HG03060 (cell line): ENCODE data around the gene KCNIP4.

Experiments
- ATAC-seq: cut with Tn5 transposase; IDR thresholded peaks from one replicate; pipeline ENCODE4 v1.9.1; 2021; ENCODE audit warnings: low read depth, moderate number of reproducible peaks; ENCODE audit not compliant: unreplicated experiment

The KCNIP4 gene

GRCh38 chr4:21856754-21857153 lies 91.8 kb downstream of the KCNIP4 start:
- ATAC-seq = no peak

DNA sequence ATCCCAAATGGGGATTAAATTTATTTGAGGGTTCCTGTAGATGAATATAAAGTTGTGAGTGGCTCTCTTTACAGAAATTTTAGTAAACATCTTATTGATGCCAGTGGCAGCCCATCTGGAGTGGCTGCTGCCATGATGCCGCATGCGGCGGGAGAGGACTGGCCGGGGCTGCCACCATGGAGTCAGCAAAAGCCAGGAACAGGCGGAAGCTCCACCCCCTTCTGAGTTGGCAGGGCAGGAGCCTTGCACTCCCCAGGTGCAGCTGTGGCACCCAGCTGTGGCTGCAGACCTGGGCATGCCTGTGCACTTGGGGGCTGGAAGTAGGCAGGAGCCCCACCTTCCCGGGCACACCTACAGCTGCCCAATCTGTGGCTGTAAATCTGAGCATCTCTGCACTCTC lies 92.3 kb downstream of the KCNIP4 start:
- no peak for ATAC-seq

DNA sequence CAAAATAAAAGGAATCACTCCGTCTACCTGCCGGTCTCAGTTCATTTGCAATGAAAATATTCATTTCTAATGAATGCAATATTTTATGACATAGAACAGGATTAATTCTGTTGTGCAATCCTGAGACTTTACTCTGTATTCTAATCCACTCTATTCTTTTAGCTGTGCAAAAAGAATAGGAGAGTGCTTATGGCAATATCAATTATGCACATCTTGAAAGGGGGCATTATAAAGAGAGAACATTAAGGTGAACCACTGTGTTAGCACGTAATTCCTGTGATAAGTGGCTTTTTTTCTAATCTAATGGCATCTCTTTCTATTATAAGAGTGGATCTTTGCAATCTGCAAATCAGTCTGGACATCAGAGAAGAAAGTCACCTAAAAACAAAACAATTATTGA lies 99.5 kb downstream of the KCNIP4 start:
- no peak for ATAC-seq

- no peak for ATAC-seq
These were observed 100.6 kb downstream of the KCNIP4 start for GRCh38 chr4:21848021-21848420.

- no peak for ATAC-seq
These were observed 102.9 kb downstream of the KCNIP4 start for GRCh38 chr4:21845663-21846062.

- ATAC-seq = no peak
These were observed 112.9 kb downstream of the KCNIP4 start for GRCh38 chr4:21835712-21836111.

DNA sequence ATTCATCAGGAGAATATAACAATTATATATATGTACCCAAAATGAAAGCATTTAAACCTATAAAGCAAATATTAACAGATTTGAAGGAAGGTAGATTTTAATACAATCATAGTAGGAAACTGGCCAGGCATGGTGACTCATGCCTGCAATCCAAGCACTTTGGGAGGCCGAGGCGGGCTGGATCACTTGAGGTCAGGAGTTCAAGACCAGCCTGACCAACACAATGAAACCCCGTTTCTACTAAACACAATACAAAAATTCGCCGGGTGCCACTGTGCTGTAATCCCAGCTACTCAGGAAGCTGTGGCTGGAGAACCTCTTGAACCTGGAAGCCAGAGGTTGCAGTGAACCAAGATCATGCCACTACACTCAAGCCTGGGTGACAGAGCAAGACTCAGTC lies 118.3 kb downstream of the KCNIP4 start:
- ATAC-seq = no peak

DNA sequence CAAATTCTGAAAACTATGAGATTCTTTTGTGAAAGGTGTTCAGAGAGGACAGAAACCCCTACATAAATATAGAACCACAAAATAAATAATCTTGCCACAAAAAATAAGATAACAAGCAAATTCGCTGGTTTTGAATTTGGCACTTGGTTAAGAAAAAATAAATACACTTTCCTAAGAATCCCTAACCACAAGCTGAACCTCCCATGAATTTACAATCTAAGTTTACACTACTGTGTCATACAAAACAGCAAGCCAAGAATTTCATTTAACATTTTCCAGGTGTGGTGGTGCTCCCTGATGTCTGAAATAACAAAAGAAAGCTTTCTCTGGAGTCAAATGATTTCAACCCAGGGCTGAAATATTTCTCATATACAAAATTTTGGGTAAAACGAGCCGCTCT lies 121.0 kb downstream of the KCNIP4 start:
- ATAC-seq = no peak

- no peak for ATAC-seq
These were observed 122.5 kb downstream of the KCNIP4 start for GRCh38 chr4:21826071-21826470.

DNA sequence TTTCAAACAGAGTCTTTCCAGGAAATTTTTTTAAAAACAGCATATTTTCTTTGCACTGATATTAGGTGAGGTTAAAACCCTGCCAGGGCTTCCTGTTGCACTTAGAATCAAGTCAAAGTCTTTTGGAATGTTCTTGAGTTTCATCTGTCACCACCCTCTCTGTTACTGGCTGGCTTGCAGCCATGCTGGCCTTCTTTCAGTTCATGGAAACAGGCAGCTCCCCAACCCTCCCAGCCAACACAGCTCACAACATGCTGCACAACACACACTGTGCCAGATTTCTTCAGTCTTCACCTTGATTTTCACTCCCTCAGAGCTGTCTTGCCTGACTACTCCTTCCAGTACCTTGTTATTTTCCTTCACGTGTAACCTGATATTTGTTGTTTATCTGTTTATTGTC lies 129.5 kb downstream of the KCNIP4 start:
- no peak for ATAC-seq

DNA sequence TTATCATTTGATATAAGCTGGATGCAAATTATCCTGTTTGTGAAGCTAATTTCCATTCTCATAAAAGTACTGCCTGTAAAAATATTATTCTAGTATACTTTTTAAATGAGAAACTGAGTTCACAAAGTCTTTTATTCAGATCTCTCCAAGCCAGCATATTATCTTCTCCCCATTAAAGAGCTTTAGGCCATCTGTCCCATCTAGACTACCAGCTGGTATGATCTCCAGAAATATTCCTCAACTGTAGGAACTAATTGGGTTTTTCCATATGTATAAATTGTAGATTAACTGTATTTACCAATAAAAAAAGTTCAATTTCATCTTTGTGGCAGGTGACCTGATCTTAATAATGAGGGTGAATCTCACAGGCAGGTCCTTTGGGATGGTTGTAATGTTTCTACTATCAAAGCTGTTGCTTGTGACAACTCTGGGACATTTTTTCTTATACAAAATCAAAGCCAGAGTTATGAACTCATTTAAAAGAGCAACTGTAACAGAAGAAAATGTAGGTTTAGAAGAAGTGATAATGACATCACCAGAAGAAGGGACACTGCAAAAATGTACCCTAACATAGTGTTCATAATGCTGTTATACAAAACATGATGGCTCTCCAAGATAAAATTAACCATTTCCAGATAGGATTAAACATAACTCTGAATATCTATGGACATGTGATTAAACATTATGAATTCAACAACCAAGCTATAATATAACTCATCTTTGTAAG lies 132.8 kb downstream of the KCNIP4 start:
- no peak for ATAC-seq

DNA sequence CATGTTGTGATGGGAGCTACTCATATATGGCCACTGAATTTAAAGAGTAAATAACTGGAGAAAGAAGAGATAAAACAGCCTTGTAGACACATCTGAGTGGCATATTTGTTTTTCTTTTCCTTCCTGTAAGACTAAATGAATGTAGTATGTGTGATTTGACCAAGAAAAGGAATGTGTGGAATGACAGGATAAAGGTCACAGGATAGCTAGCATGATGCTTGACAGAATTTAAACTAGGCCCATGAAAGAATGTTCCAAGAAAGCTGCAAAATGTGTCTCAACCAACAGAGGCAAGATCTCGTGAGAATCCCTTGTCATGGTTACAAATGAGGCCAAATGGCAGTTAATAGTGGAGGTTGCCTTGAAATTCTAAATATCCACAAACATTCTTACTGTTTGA lies 137.0 kb downstream of the KCNIP4 start:
- ATAC-seq = no peak

DNA sequence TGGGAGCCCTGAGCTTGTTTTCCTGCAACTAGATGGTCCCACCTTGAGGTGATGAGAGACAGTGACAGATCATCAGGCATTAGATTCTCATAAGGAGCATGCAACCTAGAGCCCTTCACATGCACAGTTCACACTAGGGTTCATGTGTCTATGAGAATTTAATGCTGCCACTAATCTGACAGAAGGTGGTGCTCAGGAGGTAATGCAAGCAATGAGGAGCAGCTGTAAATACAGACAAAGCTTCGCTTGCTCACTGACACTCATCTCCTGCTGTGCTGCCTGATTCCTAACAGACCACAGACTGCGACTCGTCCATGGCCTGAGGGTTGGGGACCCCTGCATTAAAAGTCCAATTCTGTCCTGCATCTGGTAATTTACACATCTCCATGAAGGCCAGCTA lies 141.6 kb downstream of the KCNIP4 start:
- ATAC-seq = no peak

DNA sequence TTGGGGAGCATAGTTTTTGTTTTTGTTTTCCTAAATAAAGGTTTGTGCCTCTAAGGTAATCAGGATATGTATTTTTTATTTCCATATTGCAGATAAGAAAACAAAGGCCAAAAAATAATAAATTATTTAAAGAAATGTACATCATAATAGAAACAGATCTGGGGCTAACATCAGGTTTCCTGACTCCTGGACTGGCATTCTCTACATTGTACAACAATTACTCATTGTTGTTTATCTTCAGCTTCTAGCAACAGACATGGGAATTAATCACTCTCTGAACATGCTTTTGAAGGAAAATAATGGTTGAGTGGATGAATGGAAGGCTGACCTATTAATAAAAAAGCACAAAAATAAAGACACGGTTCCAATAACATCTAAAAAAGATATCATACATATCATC lies 146.2 kb downstream of the KCNIP4 start:
- no peak for ATAC-seq

- ATAC-seq = no peak
These were observed 146.7 kb downstream of the KCNIP4 start for GRCh38 chr4:21801661-21802385.

DNA sequence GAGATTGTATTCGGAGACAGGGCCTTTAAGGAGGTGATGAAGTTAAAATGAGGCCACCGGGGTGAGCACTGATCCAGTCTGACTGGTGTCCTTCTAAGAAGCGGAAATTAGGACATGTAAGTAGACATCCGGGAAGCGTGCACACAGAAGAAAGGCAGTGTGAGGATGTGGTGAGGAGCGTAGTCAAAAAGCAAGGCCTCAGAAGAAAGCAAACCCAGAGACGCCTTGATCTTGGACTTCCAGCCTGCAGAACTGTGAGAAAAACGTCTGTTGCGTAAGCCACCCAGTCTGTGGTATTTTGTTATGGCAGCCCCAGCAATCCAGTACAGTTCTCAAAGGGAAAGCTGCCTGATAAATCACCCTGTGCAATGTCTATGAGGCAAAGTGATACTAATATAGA lies 153.5 kb downstream of the KCNIP4 start:
- no peak for ATAC-seq

- ATAC-seq = no peak
These were observed 155.8 kb downstream of the KCNIP4 start for GRCh38 chr4:21792736-21793135.

DNA sequence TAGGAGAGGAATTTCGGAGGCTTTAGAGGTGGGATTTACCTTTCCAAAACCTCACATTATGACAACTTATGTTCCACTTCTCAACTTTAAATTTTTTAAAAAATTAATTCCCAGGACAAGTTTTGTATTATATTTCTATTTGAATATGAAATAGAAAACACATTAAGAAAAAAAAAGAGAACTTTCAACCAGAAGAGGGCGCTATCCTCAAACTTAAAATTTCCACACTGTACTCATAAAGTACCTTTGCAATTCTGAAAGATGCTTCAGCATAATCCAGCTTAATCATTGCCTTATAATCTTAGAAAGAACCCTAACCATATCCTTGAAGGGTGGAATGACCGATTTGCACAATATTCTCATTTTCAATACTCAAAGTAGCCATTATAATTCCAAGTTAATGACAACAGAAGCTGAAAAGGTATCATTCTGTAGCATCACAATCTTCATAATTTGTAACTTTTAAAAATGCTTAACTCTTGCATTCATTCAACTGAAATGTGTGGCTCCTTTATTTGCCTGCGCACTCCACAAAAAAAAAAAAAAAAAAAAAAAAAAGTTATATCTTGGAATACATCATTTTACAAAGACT lies 158.0 kb downstream of the KCNIP4 start:
- no peak for ATAC-seq

DNA sequence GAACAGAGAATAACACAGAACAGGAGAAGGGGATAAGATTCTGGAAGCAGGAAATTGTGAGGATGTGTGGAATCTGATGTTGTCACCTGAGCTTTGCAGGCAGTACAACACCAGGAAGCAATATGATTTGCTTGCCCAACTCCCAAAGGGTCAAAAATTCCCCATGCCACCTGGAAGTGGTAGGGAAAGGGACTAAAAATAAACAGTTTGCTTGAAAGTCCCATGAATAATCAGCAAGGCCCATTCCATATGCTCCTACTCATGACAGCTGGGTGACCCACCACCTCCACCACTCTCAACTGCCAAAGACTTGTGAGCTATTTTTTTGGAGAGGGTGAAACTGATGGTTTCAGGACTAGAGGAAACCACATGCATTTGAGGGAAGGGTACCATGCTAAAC lies 168.4 kb downstream of the KCNIP4 start:
- no peak for ATAC-seq

GRCh38 chr4:21778702-21779101 lies 169.9 kb downstream of the KCNIP4 start:
- ATAC-seq = no peak

- no peak for ATAC-seq
These were observed 172.9 kb downstream of the KCNIP4 start for GRCh38 chr4:21775703-21776102.
